SK-MEL-5 (cell line): ENCODE data around the gene HSF2BP. TPM values are rescaled to one million over a fixed set of nuclear protein-coding genes. Genes with fewer than 3 reads are reported as not detected.
"Not testable (repeated sequence)": the region's sequence is repeated elsewhere in the genome, so short reads cannot be mapped to it uniquely, and the experiment has no call there.

Experiments
- DNase-seq: peaks from one replicate; pipeline ENCODE4 v3.0.0-alpha.2; 2016; ENCODE audit warnings: low read depth, low spot score
- in situ Hi-C: cut with HindIII; loops from 2 replicates; pipeline ENCODE4 v1.10.0; 2016; ENCODE audit warnings: low sequenced_read_pairs, high pct_unique_total_duplicates, low pct_unique_long_range_greater_than_20kb
- total RNA-seq: library from RNA; depleted of rRNA; stranded (reverse); fragments of >200 nt; shearing (Covaris generic); gene quantifications from 2 replicates; pipeline ENCODE4 v1.2.3, GENCODE V29; 2014

HSF2BP gene
- total RNA-seq, 1 experiment from 2014 or later = 0.77 TPM

- DNase-seq = no peak
- in situ Hi-C loops = no loop called here
Measured at GRCh38 chr21:43637530-43638158, 21.6 kb downstream of the HSF2BP start.

DNA sequence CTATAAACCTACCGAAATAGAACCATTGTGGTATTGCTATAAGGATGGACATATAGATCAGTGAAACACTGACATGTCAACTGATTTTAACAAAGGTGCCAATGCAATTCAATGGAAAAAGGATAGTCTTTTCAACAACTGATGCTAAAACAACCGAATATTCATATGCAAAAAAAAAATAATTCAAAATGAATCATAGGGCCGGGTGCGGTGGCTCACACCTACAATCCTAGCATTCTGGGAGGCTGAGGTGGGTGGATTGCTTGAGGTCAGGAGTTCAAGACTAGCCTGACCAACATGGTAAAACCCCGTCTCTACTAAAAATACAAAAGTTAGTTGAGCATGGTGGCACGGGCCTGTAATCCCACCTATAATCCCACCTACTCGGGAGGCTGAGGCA, 23.9 kb downstream of the HSF2BP start:
- no peak for DNase-seq

GRCh38 chr21:43634618-43635017, 24.7 kb downstream of the HSF2BP start:
- DNase-seq = no peak
- in situ Hi-C loops = no loop called here

More for the DNA sequence above, 23.9 kb downstream of the HSF2BP start:
- in situ Hi-C loops = no loop called here

DNA sequence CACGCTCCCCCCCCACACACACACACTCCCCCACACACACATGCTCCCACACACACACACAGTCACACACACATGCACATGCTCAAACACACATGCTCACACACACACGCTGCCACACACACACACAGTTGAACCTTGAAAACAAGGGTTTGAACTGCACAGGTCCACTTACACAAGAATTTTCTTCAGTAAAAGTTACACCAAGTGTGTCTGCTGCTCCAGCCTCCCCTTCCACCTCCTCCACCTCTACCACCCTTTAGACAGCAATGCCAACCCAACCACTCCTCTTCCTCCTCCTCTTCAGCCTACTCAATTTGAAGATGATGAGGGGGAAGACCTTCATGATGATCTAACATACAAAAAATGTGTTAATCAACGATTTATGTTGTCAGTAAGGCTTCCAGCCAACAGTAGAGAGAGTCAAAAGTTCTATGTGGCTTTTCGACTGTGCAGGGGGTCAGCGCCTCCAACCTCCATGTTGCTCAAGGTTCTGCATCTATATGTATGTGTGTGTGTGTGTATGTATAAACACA, 26.8 kb downstream of the HSF2BP start:
- DNase-seq = no peak
- in situ Hi-C loops = no loop called here

DNA sequence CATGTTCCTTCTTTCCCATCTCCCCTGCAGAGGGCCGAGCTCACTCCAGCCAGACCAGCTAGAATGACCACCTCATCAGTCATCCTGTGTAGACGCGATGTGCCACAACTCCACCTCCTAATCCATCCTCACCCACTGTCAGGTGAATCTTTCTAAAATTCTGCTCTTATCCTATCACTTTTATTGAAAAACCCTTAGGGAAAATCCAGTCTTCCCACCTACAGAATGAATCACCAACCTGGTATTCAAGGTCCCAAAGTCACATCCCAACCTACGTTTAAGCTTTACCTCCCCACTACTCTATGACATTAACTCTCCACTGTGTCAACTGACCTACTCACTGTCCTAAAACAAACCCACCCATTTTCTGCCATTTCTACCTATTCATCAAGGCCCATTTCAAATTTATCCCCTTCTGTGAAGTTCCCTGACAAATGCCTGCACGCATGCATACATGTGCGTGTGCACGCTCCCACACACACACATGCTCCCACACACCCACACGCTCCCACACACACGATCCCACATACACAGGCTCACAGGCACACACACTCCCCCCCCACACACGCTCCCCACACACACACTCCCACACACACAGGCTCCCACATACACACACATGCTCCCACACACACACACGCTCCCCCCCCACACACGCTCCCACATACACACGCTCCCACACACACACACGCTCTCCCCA, 27.7 kb downstream of the HSF2BP start:
- in situ Hi-C loops = no loop called here
- DNase-seq = no peak

DNA sequence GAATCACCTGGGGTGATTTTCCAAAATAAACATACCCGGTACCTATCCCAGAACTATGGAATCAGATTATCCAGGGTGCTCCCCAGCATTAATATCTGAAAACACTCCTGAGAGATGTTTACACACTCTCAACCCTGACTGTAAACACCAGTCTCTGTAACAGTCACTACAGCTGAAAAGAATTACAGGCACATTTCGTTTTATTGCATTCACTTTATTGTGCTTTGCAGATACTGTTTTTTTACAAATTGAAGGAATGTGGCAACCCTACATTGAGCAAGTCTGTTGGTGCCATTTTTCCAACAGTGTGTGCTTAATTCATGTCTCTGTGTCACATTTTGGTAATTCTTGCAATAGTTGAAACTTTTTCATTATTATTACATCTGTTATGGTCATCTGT, 31.8 kb downstream of the HSF2BP start:
- in situ Hi-C loops = no loop called here
- DNase-seq = no peak

- DNase-seq = no peak
- in situ Hi-C loops = no loop called here
Measured at GRCh38 chr21:43626390-43626789, 32.9 kb downstream of the HSF2BP start.

DNA sequence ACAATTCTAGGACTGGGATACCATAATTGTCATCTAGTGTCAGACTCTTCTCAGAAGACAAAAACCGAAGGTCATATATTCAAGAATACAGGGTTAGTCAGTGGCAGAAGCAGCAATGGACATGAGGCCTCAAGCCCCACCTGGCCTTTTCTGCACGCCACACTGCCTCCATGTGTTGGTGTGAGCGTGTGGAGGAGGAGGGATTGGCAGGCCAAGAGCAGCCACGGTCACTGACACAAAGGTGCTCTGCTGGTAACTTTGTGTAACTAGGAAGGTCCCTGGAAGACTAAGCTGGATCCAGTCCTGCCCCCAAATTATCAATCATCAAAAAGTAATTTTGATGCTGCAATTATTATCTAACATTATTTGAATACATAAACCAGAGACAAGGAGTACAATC, 34.9 kb downstream of the HSF2BP start:
- in situ Hi-C loops = no loop called here
- DNase-seq = no peak

- DNase-seq = no peak
- in situ Hi-C loops = no loop called here
Measured at GRCh38 chr21:43623588-43623987, 35.7 kb downstream of the HSF2BP start.

DNA sequence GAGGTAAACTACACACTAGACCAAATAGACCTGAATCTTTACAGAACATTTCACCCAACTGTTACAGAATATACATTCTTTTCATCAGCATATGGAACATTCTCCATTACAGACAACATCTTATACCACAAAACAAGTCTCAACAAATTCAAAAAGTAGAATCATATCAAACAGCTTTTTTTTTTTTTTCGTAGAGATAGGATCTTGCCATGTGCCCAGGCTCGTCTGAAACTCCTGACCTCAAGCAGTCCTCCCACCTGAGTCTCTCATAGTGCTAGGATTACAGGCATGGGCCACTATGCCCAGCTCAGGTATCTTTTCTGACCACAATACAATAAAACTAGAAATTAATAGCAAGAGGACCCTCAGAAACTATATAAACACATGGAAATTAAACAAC, 36.5 kb downstream of the HSF2BP start:
- in situ Hi-C loops = no loop called here
- no peak for DNase-seq

GRCh38 chr21:43619856-43620255, 39.4 kb downstream of the HSF2BP start:
- in situ Hi-C loops = no loop called here
- DNase-seq = no peak

DNA sequence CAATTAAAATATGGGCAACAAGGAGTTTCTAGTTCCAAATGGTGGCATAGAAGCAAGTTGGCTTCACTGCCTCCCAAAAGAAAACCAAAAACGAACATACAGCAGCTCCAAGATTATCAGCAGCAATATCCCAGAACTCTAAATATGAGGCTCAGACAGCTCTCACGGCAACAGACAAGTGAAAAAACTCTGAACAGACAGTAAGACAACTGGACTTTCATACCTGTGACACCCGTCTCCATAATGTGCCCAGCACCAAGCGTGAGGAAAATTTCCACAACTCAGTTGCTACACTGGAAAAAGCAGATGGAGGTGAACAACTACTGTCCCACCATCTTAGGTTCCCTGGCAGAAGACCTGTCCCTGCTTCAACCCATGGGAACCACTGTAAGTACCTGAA, 39.9 kb downstream of the HSF2BP start:
- DNase-seq = no peak

DNA sequence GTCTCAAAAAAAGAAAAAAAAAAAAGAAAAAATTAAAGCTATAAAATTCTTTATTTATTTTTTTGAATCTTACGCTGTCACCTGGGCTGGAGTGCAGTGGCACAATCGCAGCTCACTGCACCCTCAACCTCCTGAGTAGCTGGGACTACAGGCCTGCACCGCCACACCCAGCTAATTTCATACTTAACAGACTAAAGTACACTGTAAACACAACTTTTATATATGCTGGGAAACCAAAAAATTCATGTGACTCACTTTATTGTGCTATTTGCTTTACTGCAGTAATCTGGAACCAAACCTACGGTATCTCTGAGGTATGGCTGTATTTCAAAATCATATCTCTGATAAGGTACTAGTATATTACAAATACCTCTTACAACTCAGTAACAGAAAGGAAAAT, 40.3 kb downstream of the HSF2BP start:
- no peak for DNase-seq
- in situ Hi-C loops = no loop called here

More for the DNA sequence above, 39.9 kb downstream of the HSF2BP start:
- in situ Hi-C loops = no loop called here

DNA sequence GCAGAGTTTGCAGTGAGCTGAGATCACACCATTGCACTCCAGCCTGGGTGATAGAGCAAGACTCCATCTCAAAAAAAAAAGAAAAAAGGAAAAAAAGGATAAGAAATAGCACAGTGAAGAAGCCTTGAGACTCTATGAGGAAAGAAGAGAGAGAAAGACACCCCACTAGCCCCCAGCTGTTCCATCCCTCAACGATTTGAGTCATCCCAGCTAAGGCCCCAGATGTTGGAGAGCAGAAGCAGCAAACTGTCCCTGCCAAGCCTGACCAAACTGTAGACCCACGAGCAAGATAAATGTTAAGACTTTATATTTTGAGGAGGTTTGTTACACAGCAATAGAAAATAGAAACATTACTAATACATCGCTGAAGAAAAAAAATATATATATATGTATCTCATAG, 42.4 kb downstream of the HSF2BP start:
- DNase-seq, in situ Hi-C loops: not testable (repeated sequence)

GRCh38 chr21:43614839-43615238, 44.4 kb downstream of the HSF2BP start:
- DNase-seq = no peak
- in situ Hi-C loops = no loop called here

DNA sequence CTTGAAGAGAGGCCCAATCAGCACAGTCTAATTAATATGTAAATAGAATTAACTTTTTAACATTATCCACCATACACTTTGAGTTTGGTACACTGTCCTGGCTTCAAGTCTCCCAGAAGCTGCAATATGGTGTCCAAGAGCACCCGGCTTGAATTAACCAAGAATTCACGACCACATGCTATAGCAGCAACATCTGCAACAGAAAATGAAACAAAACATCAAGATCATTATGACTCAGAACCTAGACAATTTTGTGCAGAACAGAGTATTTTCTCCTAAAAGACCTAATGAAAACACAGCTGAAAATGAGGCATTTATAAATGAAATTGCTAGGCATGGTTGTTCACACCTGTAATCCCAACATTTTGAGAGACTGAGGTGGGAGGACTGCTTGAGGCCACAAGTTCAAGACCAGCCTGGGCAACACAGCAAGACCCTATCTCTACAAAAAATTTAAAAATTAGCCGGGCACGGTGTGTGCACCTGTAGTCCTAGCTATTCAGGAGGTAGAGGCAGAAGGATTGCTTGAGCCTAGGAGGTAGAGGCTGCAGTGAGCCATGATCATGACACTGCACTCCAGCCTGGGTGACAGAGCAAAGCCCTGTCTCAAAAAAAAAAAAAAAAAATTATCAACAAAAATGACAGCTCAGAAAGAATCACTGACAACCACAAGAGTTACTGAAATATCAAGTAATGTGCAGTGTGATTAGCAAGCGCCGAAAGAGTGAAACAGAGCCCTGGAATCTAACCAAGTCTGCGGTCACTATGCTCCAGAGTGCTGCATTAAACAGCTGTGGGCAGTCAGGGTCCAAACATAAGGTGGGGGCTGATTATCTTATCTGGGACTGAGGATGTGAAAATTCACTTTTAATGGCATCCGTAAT, 45.3 kb downstream of the HSF2BP start:
- no peak for DNase-seq
- in situ Hi-C loops = no loop called here

- in situ Hi-C loops = no loop called here
- peak; percentile 74 for DNase-seq
Measured at GRCh38 chr21:43611598-43612369, 47.5 kb downstream of the HSF2BP start.
